Inferior parietal cortex (tissue), 1 donor: ENCODE measurements around the gene SPINT2.

Experiments
- DNase-seq: peaks from one replicate; pipeline ENCODE4 v3.0.0-alpha.2; 2016; ENCODE audit errors: extremely low spot score

SPINT2 gene

GRCh38 chr19:38267761-38268483 is 3.5 kb downstream of the SPINT2 start:
- DNase-seq: no peak

DNA sequence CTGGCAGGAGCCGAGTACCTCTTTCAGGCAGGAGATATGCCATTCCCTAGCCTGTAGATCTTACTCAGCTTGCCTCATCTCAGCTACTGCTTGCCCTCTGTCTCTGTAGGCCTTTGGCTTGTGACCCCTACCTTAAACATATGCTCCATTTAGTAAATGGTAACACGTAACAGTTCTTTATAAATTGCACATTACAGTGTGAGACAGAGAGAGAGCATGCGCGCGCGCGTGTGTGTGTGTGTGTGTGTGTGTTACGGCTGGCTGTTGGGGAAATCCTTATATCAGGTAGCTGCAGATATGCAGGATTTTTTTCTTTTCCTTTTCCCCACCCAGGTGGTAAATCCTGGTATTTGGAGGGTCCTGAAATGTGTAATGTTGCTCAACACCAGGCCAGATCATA is 4.2 kb downstream of the SPINT2 start:
- DNase-seq: no peak

DNA sequence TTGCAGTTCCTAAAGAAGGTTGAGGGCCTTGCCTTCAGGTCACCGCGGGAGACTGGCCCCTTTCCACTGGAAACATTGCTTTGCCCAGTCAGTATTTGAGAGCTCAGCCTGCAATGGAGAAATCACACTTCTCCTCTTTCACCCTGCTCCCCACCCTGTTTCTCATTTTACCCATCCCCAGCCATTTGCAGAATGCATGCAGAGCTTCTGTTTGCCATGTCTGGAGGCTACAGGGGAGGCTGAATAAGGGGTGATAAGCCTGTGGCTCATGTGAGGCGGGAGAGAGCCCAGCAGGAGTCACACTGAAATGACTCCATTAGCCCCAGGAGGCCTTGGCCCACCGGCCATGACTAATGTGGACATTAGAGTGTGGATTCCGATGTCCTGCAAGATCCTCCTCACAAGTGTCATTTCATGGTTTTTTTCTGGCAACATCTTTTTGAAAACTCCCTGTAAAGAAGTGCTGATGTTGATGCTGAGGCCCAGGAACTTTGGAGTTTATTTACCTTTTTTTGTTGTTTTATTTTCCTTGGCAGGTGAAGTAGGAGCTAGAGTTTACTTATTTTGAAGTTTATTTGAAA is 6.3 kb downstream of the SPINT2 start:
- DNase-seq: no peak

- no peak for DNase-seq
These were observed 9.1 kb downstream of the SPINT2 start for GRCh38 chr19:38273499-38273898.

- DNase-seq: peak; percentile 65
These were observed 10.4 kb downstream of the SPINT2 start for GRCh38 chr19:38274739-38275138.

DNA sequence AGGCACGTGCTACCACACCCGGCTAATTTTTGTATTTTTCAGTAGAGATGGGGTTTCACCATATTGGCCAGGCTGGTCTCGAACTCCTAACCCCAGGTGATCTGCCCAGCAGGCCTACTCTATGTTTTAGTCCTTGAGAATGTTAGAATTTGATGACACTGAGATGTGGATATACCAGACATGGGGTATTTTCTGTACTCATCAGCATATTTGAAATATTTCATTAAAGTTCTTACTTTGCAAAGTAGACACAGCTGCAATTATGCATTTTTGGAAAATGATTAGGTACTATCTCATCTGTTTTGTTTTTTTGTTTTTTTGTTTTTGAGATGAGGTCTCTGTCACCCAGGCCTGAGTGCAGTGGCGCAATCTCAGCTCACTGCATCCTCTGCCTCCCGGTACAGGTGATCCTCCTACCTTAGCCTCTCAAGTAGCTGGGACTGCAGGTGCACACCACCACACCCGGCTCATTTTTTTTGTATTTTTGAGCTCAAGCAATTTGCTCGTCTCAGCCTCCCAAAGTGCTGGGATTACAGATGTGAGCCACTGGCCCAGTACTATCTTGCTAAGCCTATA is 12.7 kb downstream of the SPINT2 start:
- no peak for DNase-seq

GRCh38 chr19:38277549-38277948 is 13.2 kb downstream of the SPINT2 start:
- no peak for DNase-seq

GRCh38 chr19:38277969-38278680 is 13.8 kb downstream of the SPINT2 start:
- DNase-seq: no peak

GRCh38 chr19:38278751-38279150 is 14.4 kb downstream of the SPINT2 start:
- no peak for DNase-seq

GRCh38 chr19:38280030-38280921 is 15.9 kb downstream of the SPINT2 start:
- DNase-seq: no peak

DNA sequence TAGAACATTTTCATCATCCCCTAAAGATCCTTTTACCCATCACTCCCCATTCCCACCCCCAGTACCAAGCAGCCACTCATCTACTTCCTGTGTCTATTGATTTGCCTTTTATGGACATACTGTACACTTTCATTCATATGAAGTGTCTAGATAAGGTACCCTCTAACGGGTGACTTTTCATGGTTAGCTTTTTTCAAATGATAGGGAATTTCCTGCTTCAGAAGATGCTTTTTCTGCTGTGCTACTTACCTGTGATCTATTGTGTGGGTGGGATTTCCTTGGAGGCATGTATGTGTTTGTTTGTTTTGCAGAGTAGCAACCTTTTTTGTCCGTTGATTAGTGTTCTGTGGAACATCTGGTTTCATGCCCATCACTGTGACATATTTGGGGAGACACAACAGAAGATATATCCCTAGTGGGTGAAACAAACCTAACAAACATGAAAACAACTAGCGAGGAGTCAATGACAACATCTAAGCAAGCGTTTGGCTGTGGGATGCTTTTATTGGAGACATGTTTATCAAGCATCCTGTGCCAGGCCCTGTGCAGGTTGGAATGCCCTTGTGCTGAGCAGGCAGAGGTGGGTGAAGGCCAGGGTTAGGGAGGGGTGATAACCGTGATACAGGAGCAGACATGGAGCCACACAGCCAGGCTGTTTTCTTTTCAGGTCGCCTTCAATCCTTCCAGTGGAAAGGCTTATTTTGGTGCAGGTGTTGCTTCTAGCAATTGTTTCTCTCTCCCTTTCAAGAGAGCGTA is 17.6 kb downstream of the SPINT2 start:
- no peak for DNase-seq

GRCh38 chr19:38283271-38283670 is 18.9 kb downstream of the SPINT2 start:
- no peak for DNase-seq

DNA sequence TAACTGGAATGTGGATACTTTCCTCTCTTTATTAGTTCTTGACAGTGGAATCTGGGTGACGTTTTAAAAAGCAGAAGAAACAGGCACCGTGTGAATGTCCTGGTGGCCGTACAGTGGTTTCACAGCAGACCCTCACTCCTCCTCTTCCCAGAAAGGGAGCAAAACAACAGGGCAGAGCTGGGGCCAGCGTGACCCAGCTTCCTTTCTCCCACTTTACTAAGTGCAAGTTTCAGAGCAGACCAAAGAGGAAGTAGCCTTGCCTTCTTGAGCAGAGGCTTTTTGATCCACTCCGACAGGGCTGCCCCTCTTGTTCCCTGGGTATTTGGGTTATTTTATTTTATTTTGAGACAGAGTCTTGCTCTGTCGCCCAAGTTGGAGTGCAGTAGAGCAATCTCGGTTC is 20.0 kb downstream of the SPINT2 start:
- no peak for DNase-seq

- DNase-seq: no peak
These were observed 21.2 kb downstream of the SPINT2 start for GRCh38 chr19:38285567-38285966.

GRCh38 chr19:38287604-38288003 is 23.2 kb downstream of the SPINT2 start:
- no peak for DNase-seq

GRCh38 chr19:38288123-38288855 is 23.9 kb downstream of the SPINT2 start:
- DNase-seq: no peak

DNA sequence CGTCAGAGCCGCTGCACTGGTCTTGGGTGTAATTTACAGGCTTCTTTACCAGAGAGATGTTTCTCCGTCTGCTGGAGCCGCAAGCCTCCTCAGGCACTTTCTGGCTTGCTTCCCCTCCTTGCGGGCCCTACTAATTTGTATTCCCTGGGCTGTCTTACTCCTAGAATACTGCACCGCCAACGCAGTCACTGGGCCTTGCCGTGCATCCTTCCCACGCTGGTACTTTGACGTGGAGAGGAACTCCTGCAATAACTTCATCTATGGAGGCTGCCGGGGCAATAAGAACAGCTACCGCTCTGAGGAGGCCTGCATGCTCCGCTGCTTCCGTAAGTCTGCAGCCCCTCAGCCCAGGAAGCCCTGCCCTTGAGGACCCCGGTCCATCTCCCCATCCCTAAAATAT is 25.6 kb downstream of the SPINT2 start:
- no peak for DNase-seq

- no peak for DNase-seq
These were observed 26.3 kb downstream of the SPINT2 start for GRCh38 chr19:38290631-38291147.

DNA sequence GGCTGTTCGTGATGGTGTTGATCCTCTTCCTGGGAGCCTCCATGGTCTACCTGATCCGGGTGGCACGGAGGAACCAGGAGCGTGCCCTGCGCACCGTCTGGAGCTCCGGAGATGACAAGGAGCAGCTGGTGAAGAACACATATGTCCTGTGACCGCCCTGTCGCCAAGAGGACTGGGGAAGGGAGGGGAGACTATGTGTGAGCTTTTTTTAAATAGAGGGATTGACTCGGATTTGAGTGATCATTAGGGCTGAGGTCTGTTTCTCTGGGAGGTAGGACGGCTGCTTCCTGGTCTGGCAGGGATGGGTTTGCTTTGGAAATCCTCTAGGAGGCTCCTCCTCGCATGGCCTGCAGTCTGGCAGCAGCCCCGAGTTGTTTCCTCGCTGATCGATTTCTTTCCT is 27.5 kb downstream of the SPINT2 start:
- DNase-seq: no peak

DNA sequence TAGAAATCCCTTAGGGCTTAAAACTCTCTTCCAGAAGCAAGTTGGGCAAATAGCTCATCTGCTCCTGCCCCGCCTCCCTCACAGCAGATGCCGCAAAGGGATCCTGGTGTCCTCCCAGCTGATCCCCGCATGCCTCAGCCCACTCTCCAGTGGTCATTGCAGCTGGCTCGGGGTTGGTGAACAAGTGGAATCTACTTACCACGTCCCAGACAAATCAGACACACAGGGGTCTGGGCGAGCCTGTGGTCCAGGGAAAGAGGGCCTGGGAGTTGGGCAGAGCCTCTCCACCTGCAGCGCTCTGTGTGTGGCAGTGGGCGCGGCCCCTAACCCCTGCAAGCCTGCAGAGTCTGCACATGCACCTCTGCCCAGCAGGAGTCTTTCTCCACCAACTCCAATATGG is 28.9 kb downstream of the SPINT2 start:
- DNase-seq: no peak
